DMS53 (cell line): Measurements from ENCODE around the gene C1S.
"Not testable (repeated sequence)": the region's sequence is repeated elsewhere in the genome, so short reads cannot be mapped to it uniquely, and the experiment has no call there.

Experiments used
- DNase-seq: peaks from one replicate; lab custom pipeline; 2025; lab: John Stamatoyannopoulos, UW

Gene C1S

GRCh38 chr12:7102582-7102981, 42.1 kb downstream of the C1S start:
- DNase-seq: no peak

- no peak for DNase-seq
Observed at GRCh38 chr12:7103837-7104584, 43.5 kb downstream of the C1S start.

GRCh38 chr12:7106082-7106481, 45.6 kb downstream of the C1S start:
- no peak for DNase-seq

- not testable (repeated sequence) for DNase-seq
Observed at GRCh38 chr12:7107181-7107580, 46.7 kb downstream of the C1S start.

GRCh38 chr12:7107636-7108002, 47.1 kb downstream of the C1S start:
- DNase-seq: peak; percentile 67

- DNase-seq: peak; percentile 95
Observed at GRCh38 chr12:7108003-7108795, 47.7 kb downstream of the C1S start.

GRCh38 chr12:7108796-7109571, 48.5 kb downstream of the C1S start, which contains the start of gene C1RL:
C1RL (minus strand) TSS chr12:7109214; CDS start chr12:7109180, 34 bp downstream.
- peak; percentile 96 for DNase-seq

GRCh38 chr12:7109572-7109920, 49.0 kb downstream of the C1S start:
- no peak for DNase-seq

- no peak for DNase-seq
Observed at GRCh38 chr12:7110661-7111060, 50.1 kb downstream of the C1S start.

GRCh38 chr12:7112041-7112440, 51.5 kb downstream of the C1S start:
- no peak for DNase-seq

GRCh38 chr12:7113389-7113871, 52.9 kb downstream of the C1S start:
- peak; percentile 65 for DNase-seq

GRCh38 chr12:7114008-7114407, 53.5 kb downstream of the C1S start:
- no peak for DNase-seq

GRCh38 chr12:7114851-7115250, 54.3 kb downstream of the C1S start:
- DNase-seq: no peak

GRCh38 chr12:7116196-7116595, 55.7 kb downstream of the C1S start:
- DNase-seq: no peak

- no peak for DNase-seq
Observed at GRCh38 chr12:7116916-7117315, 56.4 kb downstream of the C1S start.

GRCh38 chr12:7117670-7118069, 57.2 kb downstream of the C1S start:
- no peak for DNase-seq

- no peak for DNase-seq
Observed at GRCh38 chr12:7118881-7119280, 58.4 kb downstream of the C1S start.

- no peak for DNase-seq
Observed at GRCh38 chr12:7120166-7120565, 59.6 kb downstream of the C1S start.
